AG09309 (cell line): Measurements from ENCODE around the gene SPATS2.

ENCODE experiments used
- DNase-seq: peaks from one replicate; pipeline ENCODE4 v3.0.0-alpha.2; 2010; ENCODE audit warnings: low read depth
- H3K4me3 ChIP-seq: 2 replicates; pipeline ENCODE4 v1.5.1; 2011; ENCODE audit warnings: mild to moderate bottlenecking, low read depth, low read length, moderate library complexity; ENCODE audit not compliant: control insufficient read depth
- TF ChIP-seq, protein P1 (sequence below): IDR thresholded peaks from 2 replicates; pipeline ENCODE4 v1.5.1; 2011; ENCODE audit warnings: mild to moderate bottlenecking, low read depth, low read length, inconsistent platforms; ENCODE audit not compliant: insufficient read depth, control insufficient read depth; ENCODE audit errors: missing control alignments

SPATS2 gene

DNA sequence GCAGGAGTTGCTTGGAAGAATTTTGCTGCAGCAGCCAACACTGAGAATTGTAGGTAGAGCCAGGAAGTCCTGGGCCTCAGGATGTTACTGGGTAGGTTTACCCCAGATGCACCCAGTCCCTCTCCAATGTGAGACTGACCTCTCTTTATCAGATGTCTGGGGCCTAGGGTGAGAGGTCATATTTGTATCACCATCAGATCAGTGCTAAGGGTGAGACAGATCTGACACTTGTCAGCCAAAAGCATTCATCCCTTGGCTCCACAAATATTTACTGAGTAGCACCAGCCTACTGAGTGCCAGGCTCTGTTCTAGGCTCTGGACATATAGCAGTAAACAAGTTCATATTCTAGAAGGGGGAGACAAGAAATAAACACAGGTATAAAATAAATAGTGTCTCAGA, 39.9 kb upstream of the SPATS2 start:
- TF ChIP-seq, protein P1, sequence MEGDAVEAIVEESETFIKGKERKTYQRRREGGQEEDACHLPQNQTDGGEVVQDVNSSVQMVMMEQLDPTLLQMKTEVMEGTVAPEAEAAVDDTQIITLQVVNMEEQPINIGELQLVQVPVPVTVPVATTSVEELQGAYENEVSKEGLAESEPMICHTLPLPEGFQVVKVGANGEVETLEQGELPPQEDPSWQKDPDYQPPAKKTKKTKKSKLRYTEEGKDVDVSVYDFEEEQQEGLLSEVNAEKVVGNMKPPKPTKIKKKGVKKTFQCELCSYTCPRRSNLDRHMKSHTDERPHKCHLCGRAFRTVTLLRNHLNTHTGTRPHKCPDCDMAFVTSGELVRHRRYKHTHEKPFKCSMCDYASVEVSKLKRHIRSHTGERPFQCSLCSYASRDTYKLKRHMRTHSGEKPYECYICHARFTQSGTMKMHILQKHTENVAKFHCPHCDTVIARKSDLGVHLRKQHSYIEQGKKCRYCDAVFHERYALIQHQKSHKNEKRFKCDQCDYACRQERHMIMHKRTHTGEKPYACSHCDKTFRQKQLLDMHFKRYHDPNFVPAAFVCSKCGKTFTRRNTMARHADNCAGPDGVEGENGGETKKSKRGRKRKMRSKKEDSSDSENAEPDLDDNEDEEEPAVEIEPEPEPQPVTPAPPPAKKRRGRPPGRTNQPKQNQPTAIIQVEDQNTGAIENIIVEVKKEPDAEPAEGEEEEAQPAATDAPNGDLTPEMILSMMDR: no peak
- no peak overlapping the region for H3K4me3 ChIP-seq
- no peak for DNase-seq

DNA sequence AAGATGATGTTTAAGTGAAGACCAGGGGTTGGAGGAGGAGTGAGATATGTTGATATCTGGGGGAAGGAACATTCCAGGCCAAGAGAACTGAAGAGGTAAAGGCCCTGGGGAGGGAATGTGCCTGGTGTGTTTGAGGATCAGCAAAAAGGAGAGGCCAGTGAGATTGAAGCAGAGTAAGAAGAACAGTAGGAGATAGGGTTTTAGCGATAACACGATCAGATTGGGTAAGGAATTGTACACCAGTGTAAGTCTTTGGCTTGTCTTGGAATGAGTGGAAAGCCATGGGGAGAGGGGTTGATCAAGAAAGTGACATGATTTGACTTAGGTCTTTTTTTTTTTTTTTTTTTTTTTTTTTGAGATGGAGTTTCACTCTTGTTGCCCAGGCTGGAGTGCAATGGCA, 39.4 kb upstream of the SPATS2 start:
- H3K4me3 ChIP-seq: no peak overlapping the region
- TF ChIP-seq, protein P1: no peak
- DNase-seq: no peak

DNA sequence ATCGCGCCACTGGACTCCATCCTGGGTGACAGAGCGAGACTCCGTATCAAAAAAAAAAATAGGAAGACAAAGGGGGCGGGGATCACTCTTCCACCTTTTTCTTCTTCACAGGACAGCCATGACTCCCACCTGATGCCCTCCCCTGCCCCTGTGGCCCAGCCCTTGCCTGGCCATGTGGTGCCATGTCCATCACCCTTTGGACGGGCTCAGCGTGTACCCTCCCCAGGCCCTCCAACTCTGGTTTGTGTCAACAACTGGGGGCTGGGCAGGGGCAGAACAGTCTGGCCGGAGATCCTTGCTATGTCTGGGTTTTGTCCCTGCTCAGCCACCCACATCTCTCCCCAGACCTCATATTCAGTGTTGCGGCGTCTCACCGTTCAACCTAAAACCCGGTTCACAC, 38.4 kb upstream of the SPATS2 start:
- no peak overlapping the region for H3K4me3 ChIP-seq
- DNase-seq: no peak
- TF ChIP-seq, protein P1: no peak

DNA sequence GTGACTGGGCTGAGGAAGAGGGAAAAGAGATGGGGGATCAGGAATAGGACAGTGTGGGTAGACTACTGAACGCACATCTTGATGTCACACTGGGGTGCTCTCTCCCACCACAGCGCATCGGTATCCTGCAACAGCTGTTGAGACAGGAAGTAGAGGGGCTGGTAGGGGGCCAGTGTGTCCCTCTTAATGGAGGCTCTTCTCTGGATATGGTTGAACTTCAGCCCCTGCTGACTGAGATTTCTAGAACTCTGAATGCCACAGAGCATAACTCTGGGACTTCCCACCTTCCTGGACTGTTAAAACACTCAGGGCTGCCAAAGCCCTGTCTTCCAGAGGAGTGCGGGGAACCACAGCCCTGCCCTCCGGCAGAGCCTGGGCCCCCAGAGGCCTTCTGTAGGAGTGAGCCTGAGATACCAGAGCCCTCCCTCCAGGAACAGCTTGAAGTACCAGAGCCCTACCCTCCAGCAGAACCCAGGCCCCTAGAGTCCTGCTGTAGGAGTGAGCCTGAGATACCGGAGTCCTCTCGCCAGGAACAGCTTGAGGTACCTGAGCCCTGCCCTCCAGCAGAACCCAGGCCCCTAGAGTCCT, 37.1 kb upstream of the SPATS2 start:
- no peak overlapping the region for H3K4me3 ChIP-seq
- no peak for DNase-seq
- TF ChIP-seq, protein P1: no peak

DNA sequence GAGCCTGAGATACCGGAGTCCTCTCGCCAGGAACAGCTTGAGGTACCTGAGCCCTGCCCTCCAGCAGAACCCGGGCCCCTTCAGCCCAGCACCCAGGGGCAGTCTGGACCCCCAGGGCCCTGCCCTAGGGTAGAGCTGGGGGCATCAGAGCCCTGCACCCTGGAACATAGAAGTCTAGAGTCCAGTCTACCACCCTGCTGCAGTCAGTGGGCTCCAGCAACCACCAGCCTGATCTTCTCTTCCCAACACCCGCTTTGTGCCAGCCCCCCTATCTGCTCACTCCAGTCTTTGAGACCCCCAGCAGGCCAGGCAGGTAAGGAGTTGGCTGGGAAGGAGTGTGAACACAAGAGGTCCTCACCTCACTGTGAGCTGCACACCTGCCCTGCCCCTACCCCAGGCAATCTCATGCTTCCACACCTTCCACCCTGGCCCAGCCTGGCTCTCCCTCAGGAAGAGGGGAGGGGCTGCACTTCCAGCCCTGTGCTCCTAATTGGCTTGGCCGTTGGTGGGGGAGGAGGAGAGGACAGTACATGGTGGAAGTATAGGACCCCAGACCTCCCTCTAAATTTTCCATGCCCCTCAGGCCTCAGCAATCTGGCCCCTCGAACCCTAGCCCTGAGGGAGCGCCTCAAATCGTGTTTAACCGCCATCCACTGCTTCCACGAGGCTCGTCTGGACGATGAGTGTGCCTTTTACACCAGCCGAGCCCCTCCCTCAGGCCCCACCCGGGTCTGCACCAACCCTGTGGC, 36.5 kb upstream of the SPATS2 start:
- DNase-seq: no peak
- TF ChIP-seq, protein P1: no peak
- H3K4me3 ChIP-seq: no peak overlapping the region

DNA sequence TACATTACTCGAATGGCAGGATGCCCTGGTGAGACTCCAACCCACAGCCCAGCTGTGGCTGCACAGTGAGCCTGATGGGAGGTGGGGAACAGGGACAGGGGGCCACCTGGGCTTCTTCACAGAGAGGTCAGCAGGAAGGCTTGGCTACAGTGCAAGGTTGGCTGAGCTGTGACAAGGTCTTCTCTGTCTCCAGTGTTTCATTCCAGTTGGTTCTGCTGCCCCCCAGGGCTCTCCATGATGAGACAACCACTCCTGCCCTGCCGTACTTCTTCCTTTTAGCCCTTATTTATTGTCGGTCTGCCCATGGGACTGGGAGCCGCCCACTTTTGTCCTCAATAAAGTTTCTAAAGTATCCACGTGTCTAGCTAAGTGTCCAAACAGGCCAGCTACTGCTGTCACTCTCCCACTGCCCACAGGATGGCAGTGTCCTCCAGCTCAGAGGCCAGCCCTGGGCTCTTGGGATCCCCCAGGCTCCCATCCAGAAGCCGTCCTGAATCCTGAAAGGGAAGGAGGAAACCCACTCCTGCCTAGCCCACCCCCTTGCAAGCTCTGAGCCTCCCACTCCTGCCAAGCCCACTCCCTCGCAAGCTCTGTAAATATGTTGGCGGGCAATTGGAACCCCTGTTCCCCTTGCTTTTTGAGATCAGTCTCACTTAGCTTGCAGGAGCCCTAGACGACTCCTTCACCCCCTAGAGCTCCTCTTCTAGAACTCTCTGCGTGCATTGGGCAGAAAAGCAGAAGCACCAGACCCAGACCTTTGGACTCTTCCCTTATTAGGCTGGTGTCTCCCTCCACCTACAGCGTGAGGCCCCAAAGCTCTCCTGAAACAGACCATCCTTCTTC, 35.7 kb upstream of the SPATS2 start:
- peak; percentile 40 for DNase-seq
- no peak overlapping the region for H3K4me3 ChIP-seq
- TF ChIP-seq, protein P1: peak; percentile 91
